GM23248 (cell line): ENCODE data around the gene SCMH1. TPM values are rescaled to one million over a fixed set of nuclear protein-coding genes. Genes with fewer than 3 reads are reported as not detected.

Experiments
- DNase-seq: peaks from one replicate; pipeline ENCODE4 v3.0.0-alpha.2; 2015
- H2AFZ ChIP-seq: fragments of 200-600 bp; sonication (generic); 2 replicates; pipeline ENCODE4 v1.6.1; 2016; ENCODE audit warnings: antibody characterized with exemption
- H3F3A ChIP-seq: fragments of 200-600 bp; sonication (generic); 2 replicates; pipeline ENCODE4 v1.6.1; 2016; ENCODE audit warnings: mild to moderate bottlenecking, antibody characterized with exemption, mixed run types; ENCODE audit not compliant: insufficient read depth
- H3K27ac ChIP-seq: fragments of 200-600 bp; sonication (generic); 2 replicates; pipeline ENCODE4 v1.5.1; 2016; ENCODE audit warnings: mild to moderate bottlenecking
- H3K27me3 ChIP-seq: fragments of 200-600 bp; sonication (generic); replicated peaks from 2 replicates; pipeline ENCODE4 v1.6.1; 2016; ENCODE audit warnings: mild to moderate bottlenecking; ENCODE audit not compliant: insufficient read depth
- H3K36me3 ChIP-seq: fragments of 200-600 bp; sonication (generic); 2 replicates; pipeline ENCODE4 v1.6.1; 2016; ENCODE audit warnings: low read depth, mild to moderate bottlenecking
- H3K4me1 ChIP-seq: fragments of 200-600 bp; sonication (generic); 2 replicates; pipeline ENCODE4 v1.6.1; 2016; ENCODE audit warnings: mild to moderate bottlenecking; ENCODE audit not compliant: insufficient read depth
- H3K4me2 ChIP-seq: fragments of 200-600 bp; sonication (generic); one replicate; pipeline ENCODE4 v1.6.1; 2016; ENCODE audit warnings: mild to moderate bottlenecking; ENCODE audit not compliant: unreplicated experiment
- H3K4me3 ChIP-seq: fragments of 200-600 bp; sonication (generic); 2 replicates; pipeline ENCODE4 v1.5.1; 2016; ENCODE audit warnings: mild to moderate bottlenecking
- H3K79me2 ChIP-seq: fragments of 200-600 bp; sonication (generic); 2 replicates; pipeline ENCODE4 v1.6.1; 2016; ENCODE audit warnings: mild to moderate bottlenecking; ENCODE audit not compliant: insufficient read depth
- H3K9ac ChIP-seq: fragments of 200-600 bp; sonication (generic); 2 replicates; pipeline ENCODE4 v1.6.1; 2016; ENCODE audit warnings: mild to moderate bottlenecking
- H3K9me2 ChIP-seq: fragments of 200-600 bp; sonication (generic); 2 replicates; pipeline ENCODE4 v1.6.1; 2016; ENCODE audit warnings: mixed run types, mild to moderate bottlenecking, moderate library complexity; ENCODE audit not compliant: insufficient read depth
- H3K9me3 ChIP-seq: fragments of 200-600 bp; sonication (generic); one replicate; pipeline ENCODE4 v1.6.1; 2017; ENCODE audit warnings: low read depth
- H4K20me1 ChIP-seq: fragments of 200-600 bp; sonication (generic); 2 replicates; pipeline ENCODE4 v1.6.0; 2016; ENCODE audit not compliant: insufficient read depth
- EZH2 ChIP-seq: fragments of 200-600 bp; sonication (generic); IDR thresholded peaks from 2 replicates; pipeline ENCODE4 v1.6.1; 2018; ENCODE audit warnings: antibody characterized with exemption, mild to moderate bottlenecking; ENCODE audit not compliant: insufficient read depth, poor library complexity, severe bottlenecking
- EZH2phosphoT487 ChIP-seq: fragments of 200-600 bp; sonication (generic); IDR thresholded peaks from 2 replicates; pipeline ENCODE4 v1.6.1; 2018; ENCODE audit warnings: antibody characterized with exemption, moderate library complexity, mild to moderate bottlenecking, low read depth; ENCODE audit not compliant: insufficient read depth
- WGBS, 2 experiments: methylation state at CpG; one replicate each; pipeline ENCODE4 v1.1.6; 2015 to 2017; ENCODE audit warnings: low lambda C conversion rate in 2 of 2, low coverage in 1 of 2; ENCODE audit errors: missing lambda C conversion rate in 2 of 2; 5-methylcytosine and 5-hydroxymethylcytosine counted together
- in situ Hi-C: fragments of 300-500 bp; cut with MboI; formaldehyde crosslinking; loops from 2 replicates; pipeline ENCODE4 v1.15.0; 2020
- polyA plus RNA-seq: library from polyadenylated mRNA; unstranded; fragments of >200 nt; fragmentation: Nextera tagmentation; extraction: Ambion mirVana; gene quantifications from 2 replicates; pipeline ENCODE4 v1.2.1, GENCODE V29; 2016
- total RNA-seq: library from RNA; depleted of rRNA; stranded (reverse); fragments of >200 nt; shearing (Covaris generic); gene quantifications from 2 replicates; pipeline ENCODE4 v1.2.3, GENCODE V29; 2014

Gene SCMH1
- total and polyA plus RNA-seq, 2 experiments from 2014 or later, result 10.8 to 16.6 TPM

GRCh38 chr1:41110286-41110685 is 131.8 kb downstream of the SCMH1 start:
- in situ Hi-C loops, result no loop called here
- no peaks in the 10 kb centered on the region for H3K36me3 ChIP-seq
- H3K9me3 ChIP-seq, result no peaks in the 10 kb centered on the region
- H3K9ac ChIP-seq, result peak overlapping the region; percentile 42; the same call in 1 of the 2 replicates
- H3K27ac ChIP-seq, result peak overlapping the region; percentile 76
- no peaks in the 10 kb centered on the region for H3K9me2 ChIP-seq
- H3K4me2 ChIP-seq, result peak overlapping the region; percentile 50
- H3K27me3 ChIP-seq, result no peaks in the 10 kb centered on the region
- 14 to 19% methylated on average over 1 of the region's 1 CpG for WGBS, 2 experiments
- H4K20me1 ChIP-seq, result no peaks in the 10 kb centered on the region
- no peaks in the 10 kb centered on the region for H3K79me2 ChIP-seq
- TF ChIP-seq EZH2, result no peak
- no peak for TF ChIP-seq EZH2phosphoT487
- H3K4me1 ChIP-seq, result peaks cover 26% of the 10 kb centered on the region
- H2AFZ ChIP-seq, result no peak overlapping the region
- peak overlapping the region; percentile 27 for H3K4me3 ChIP-seq
- peaks cover 36% of the 10 kb centered on the region for H3F3A ChIP-seq
- DNase-seq, result no peak

GRCh38 chr1:41109310-41110197 is 132.6 kb downstream of the SCMH1 start:
- H3K36me3 ChIP-seq, result no peaks in the 10 kb centered on the region
- peak overlapping the region; percentile 27 for H3K4me3 ChIP-seq
- DNase-seq, result peak; percentile 90
- H3K9me2 ChIP-seq, result no peaks in the 10 kb centered on the region
- no peaks in the 10 kb centered on the region for H4K20me1 ChIP-seq
- peak overlapping the region; percentile 30; the same call in 1 of the 2 replicates for H2AFZ ChIP-seq
- peak overlapping the region; percentile 50 for H3K4me2 ChIP-seq
- no peaks in the 10 kb centered on the region for H3K79me2 ChIP-seq
- WGBS, 2 experiments, result 3 to 6% methylated on average over 4 of the region's 4 CpGs
- H3K27ac ChIP-seq, result peak overlapping the region; percentile 76
- peak overlapping the region; percentile 42 for H3K9ac ChIP-seq
- in situ Hi-C loops, result no loop called here
- peaks cover 26% of the 10 kb centered on the region for H3K4me1 ChIP-seq
- TF ChIP-seq EZH2 (no peak), EZH2phosphoT487 (no peak)
- H3K9me3 ChIP-seq, result no peaks in the 10 kb centered on the region
- H3F3A ChIP-seq, result peaks cover 36% of the 10 kb centered on the region
- H3K27me3 ChIP-seq, result no peaks in the 10 kb centered on the region

- Histone ChIP-seq H3K27me3 (no peaks in the 10 kb centered on the region), H3K9me2 (no peaks in the 10 kb centered on the region), H3K4me1 (peaks cover 26% of the 10 kb centered on the region), H3K27ac (peak overlapping the region; percentile 76), H3K79me2 (no peaks in the 10 kb centered on the region), H3K36me3 (no peaks in the 10 kb centered on the region), H3F3A (peaks cover 36% of the 10 kb centered on the region), H3K9ac (peak overlapping the region; percentile 42; the same call in 1 of the 2 replicates), H3K9me3 (no peaks in the 10 kb centered on the region), H3K4me3 (no peak overlapping the region), H3K4me2 (peak overlapping the region; percentile 50), H4K20me1 (no peaks in the 10 kb centered on the region), H2AFZ (no peak overlapping the region)
- DNase-seq, result peak; percentile 47
- TF ChIP-seq EZH2 (no peak), EZH2phosphoT487 (no peak)
- WGBS, 2 experiments, result 67 to 72% methylated on average over 1 of the region's 1 CpG
- in situ Hi-C loops, result no loop called here
Observed at GRCh38 chr1:41108696-41109275, 133.3 kb downstream of the SCMH1 start.

- no peaks in the 10 kb centered on the region for H3K36me3 ChIP-seq
- H3K4me3 ChIP-seq, result no peak overlapping the region
- TF ChIP-seq EZH2, result no peak
- TF ChIP-seq EZH2phosphoT487, result no peak
- no peak overlapping the region for H3K9ac ChIP-seq
- peaks cover 30% of the 10 kb centered on the region for H3K4me1 ChIP-seq
- no peaks in the 10 kb centered on the region for H3K79me2 ChIP-seq
- no peaks in the 10 kb centered on the region for H4K20me1 ChIP-seq
- no peaks in the 10 kb centered on the region for H3K9me2 ChIP-seq
- no peak overlapping the region for H3K27ac ChIP-seq
- no peak for DNase-seq
- 97 to 98% methylated on average over 4 of the region's 4 CpGs for WGBS, 2 experiments
- H2AFZ ChIP-seq, result no peak overlapping the region
- in situ Hi-C loops, result no loop called here
- H3K9me3 ChIP-seq, result no peaks in the 10 kb centered on the region
- H3K27me3 ChIP-seq, result no peaks in the 10 kb centered on the region
- H3F3A ChIP-seq, result peaks cover 29% of the 10 kb centered on the region
- no peak overlapping the region for H3K4me2 ChIP-seq
Observed at GRCh38 chr1:41103766-41104165, 138.3 kb downstream of the SCMH1 start.
